A549 (cell line): ENCODE data around the gene PIAS4. TPM values are rescaled to one million over a fixed set of nuclear protein-coding genes. Genes with fewer than 3 reads are reported as not detected.

ENCODE experiments used
- ATAC-seq, 2 experiments: fragments of 200-7000 bp in 1 of 2; fragments of >200 bp in 1 of 2; cut with Nextera tagmentation in 1 of 2; cut with Tn5 transposase in 1 of 2; 3 replicates each; pipeline versions ENCODE4 v1.8.0 to v1.9.1; 2018 to 2020; ENCODE audit warnings: mild to moderate bottlenecking in 1 of 2, moderate library complexity in 1 of 2
- CTCF ChIA-PET: fragments of 300-600 bp; sonication (Branson Sonifier 250); formaldehyde crosslinking; extraction: SDS; loops from one replicate; lab custom pipeline; 2021; ENCODE audit warnings: antibody characterized with exemption, inconsistent platforms; lab: Yijun Ruan, JAX
- POLR2A ChIA-PET: fragments of 350-600 bp; formaldehyde crosslinking; extraction: SDS; loops from one replicate; lab custom pipeline; 2021; ENCODE audit warnings: antibody characterized with exemption, inconsistent platforms; lab: Yijun Ruan, JAX
- DNase-seq, 2 experiments: peaks; one replicate each; pipeline versions ENCODE4 v3.0.0 to v3.0.0-alpha.2; 2011 to 2016; ENCODE audit warnings: low read depth in 1 of 2, low spot score in 1 of 2
- FAIRE-seq: peaks from 2 replicates; lab custom pipeline; 2011; peaks lifted over from hg19 to GRCh38; lab: Jason Lieb, UNC
- H3K27ac ChIP-seq, 2 experiments: fragments of >200 bp; sonication (Bioruptor Twin); formaldehyde crosslinking; 3 replicates each; pipeline ENCODE4 v1.5.1; 2016 to 2017
- H3K4me1 ChIP-seq: fragments of >200 bp; sonication (Bioruptor Twin); formaldehyde crosslinking; 3 replicates; pipeline ENCODE4 v1.6.1; 2016
- H3K4me2 ChIP-seq: fragments of >200 bp; sonication (Bioruptor Twin); formaldehyde crosslinking; 3 replicates; pipeline ENCODE4 v1.6.1; 2016
- H3K4me3 ChIP-seq: fragments of >200 bp; sonication (Bioruptor Twin); formaldehyde crosslinking; 3 replicates; pipeline ENCODE4 v1.5.1; 2016
- H3K9me3 ChIP-seq: fragments of >200 bp; sonication (Bioruptor Twin); formaldehyde crosslinking; 3 replicates; pipeline ENCODE4 v1.6.1; 2016
- BHLHE40 ChIP-seq: IDR thresholded peaks from 2 replicates; pipeline ENCODE4 v1.6.1; 2012; ENCODE audit warnings: low read depth, low read length, inconsistent platforms
- CBX2 ChIP-seq: fragments of 200-600 bp; sonication (generic); IDR thresholded peaks from 2 replicates; pipeline ENCODE4 v1.6.1; 2016; ENCODE audit warnings: low read depth, mild to moderate bottlenecking, borderline replicate concordance
- CHD2 ChIP-seq: fragments of 150-350 bp; IDR thresholded peaks from 2 replicates; pipeline ENCODE4 v1.6.1; 2014; ENCODE audit warnings: low read length; ENCODE audit not compliant: partially characterized antibody
- EP300 ChIP-seq, 2 experiments: fragments of >200 bp; sonication (Bioruptor Twin); formaldehyde crosslinking; IDR thresholded peaks; 2 replicates in 1 of 2; 3 replicates in 1 of 2; pipeline ENCODE4 v1.6.1; 2016 to 2017
- FOSL2 ChIP-seq, 2 experiments: fragments of 450-650 bp in 1 of 2; fragments of >200 bp in 1 of 2; sonication (Bioruptor Twin) in 1 of 2; formaldehyde crosslinking; IDR thresholded peaks; 2 replicates each; pipeline versions ENCODE4 v1.5.0 to v1.6.1; 2016 to 2020; ENCODE audit warnings: mild to moderate bottlenecking in 1 of 2, moderate library complexity in 1 of 2
- FOXS1 ChIP-seq: fragments of 250-450 bp; sonication (Bioruptor Pico); IDR thresholded peaks from 2 replicates; pipeline ENCODE4 v1.5.0; 2020; ENCODE audit warnings: mild to moderate bottlenecking, moderate library complexity
- HDAC2 ChIP-seq: fragments of 200-600 bp; sonication (generic); IDR thresholded peaks from 2 replicates; pipeline ENCODE4 v1.6.1; 2016
- HES2 ChIP-seq: fragments of >200 bp; sonication (Bioruptor Twin); formaldehyde crosslinking; IDR thresholded peaks from 2 replicates; pipeline ENCODE4 v1.6.1; 2016
- HEYL ChIP-seq: fragments of 250-450 bp; sonication (Bioruptor Pico); IDR thresholded peaks from 2 replicates; pipeline ENCODE4 v1.8.0; 2021; ENCODE audit warnings: mild to moderate bottlenecking, moderate library complexity
- HOXB13 ChIP-seq: fragments of 250-450 bp; sonication (Bioruptor Pico); IDR thresholded peaks from 2 replicates; pipeline ENCODE4 v1.5.0; 2020; ENCODE audit warnings: low read depth, mild to moderate bottlenecking, moderate library complexity
- JUN ChIP-seq, 2 experiments: fragments of >200 bp; sonication (Bioruptor Twin); formaldehyde crosslinking; IDR thresholded peaks; 2 replicates in 1 of 2; 3 replicates in 1 of 2; pipeline ENCODE4 v1.6.1; 2016 to 2017
- KDM1A ChIP-seq: fragments of 200-600 bp; sonication (generic); IDR thresholded peaks from 2 replicates; pipeline ENCODE4 v1.6.1; 2016; ENCODE audit warnings: low read depth, mild to moderate bottlenecking
- KDM5A ChIP-seq: fragments of 200-600 bp; sonication (generic); IDR thresholded peaks from 2 replicates; pipeline ENCODE4 v1.6.1; 2016; ENCODE audit warnings: antibody characterized with exemption, mild to moderate bottlenecking
- MAZ ChIP-seq: fragments of 150-350 bp; IDR thresholded peaks from 2 replicates; pipeline ENCODE4 v1.6.1; 2014; ENCODE audit warnings: antibody characterized with exemption, low read depth, low read length, borderline replicate concordance
- NR3C1 ChIP-seq: fragments of >200 bp; sonication (Bioruptor Twin); formaldehyde crosslinking; IDR thresholded peaks from 3 replicates; pipeline ENCODE4 v1.6.1; 2017
- RAD21 ChIP-seq, 2 experiments: fragments of >200 bp in 1 of 2; sonication (Bioruptor Twin) in 1 of 2; formaldehyde crosslinking in 1 of 2; IDR thresholded peaks in 1 of 2; conservative IDR thresholded peaks in 1 of 2; 2 replicates in 1 of 2; 3 replicates in 1 of 2; pipeline ENCODE4 v1.6.1; 2012 to 2018; ENCODE audit warnings: inconsistent platforms in 1 of 2
- RARB ChIP-seq: fragments of 250-450 bp; sonication (Bioruptor Pico); IDR thresholded peaks from 2 replicates; pipeline ENCODE4 v1.8.0; 2021; ENCODE audit warnings: mild to moderate bottlenecking, moderate library complexity
- RFX5 ChIP-seq: fragments of 450-650 bp; IDR thresholded peaks from 2 replicates; pipeline ENCODE4 v1.7.1; 2014; ENCODE audit warnings: antibody characterized with exemption, mild to moderate bottlenecking, moderate library complexity
- RNF2 ChIP-seq: fragments of 200-600 bp; sonication (generic); IDR thresholded peaks from 2 replicates; pipeline ENCODE4 v1.6.1; 2016; ENCODE audit warnings: low read depth, mild to moderate bottlenecking, antibody characterized with exemption, moderate library complexity, borderline replicate concordance
- USF2 ChIP-seq: fragments of 450-650 bp; IDR thresholded peaks from 2 replicates; pipeline ENCODE4 v1.6.1; 2014; ENCODE audit warnings: antibody characterized with exemption
- ZFP36 ChIP-seq: fragments of 450-650 bp; IDR thresholded peaks from 2 replicates; pipeline ENCODE4 v1.6.1; 2014; ENCODE audit warnings: borderline replicate concordance; ENCODE audit not compliant: partially characterized antibody
- WGBS: methylation state at CpG from one replicate; pipeline ENCODE4 v1.1.6; 2017; ENCODE audit errors: missing lambda C conversion rate; 5-methylcytosine and 5-hydroxymethylcytosine counted together
- polyA plus RNA-seq, 4 experiments: library from polyadenylated mRNA; depleted of rRNA in 3 of 4; stranded (reverse); fragments of >200 nt; fragmentation: RNase III in 1 of 4; extraction: RNeasy Plus Mini Kit Qiagen cat#74134 plus additional on column Dnase treatment in 1 of 4; gene quantifications; 2 replicates in 3 of 4; 3 replicates in 1 of 4; pipeline ENCODE4 v1.2.3, GENCODE V29; 2011 to 2017

The PIAS4 gene
- polyA plus RNA-seq, 2 of the 4 experiments (the other 2 are of a cell fraction) = 5.2 to 12.8 TPM

GRCh38 chr19:4059453-4059871, 51.9 kb downstream of the PIAS4 start:
- Histone ChIP-seq H3K4me3 (no peak overlapping the region), H3K27ac (peak overlapping the region; percentile 93 to 96), H3K9me3 (no peaks in the 10 kb centered on the region), H3K4me2 (peak overlapping the region; percentile 90), H3K4me1 (peaks cover 62% of the 10 kb centered on the region)
- ATAC-seq (no peak), DNase-seq (no peak), FAIRE-seq (no peak)
- 69% methylated on average over 3 of the region's 19 CpGs for WGBS
- no peak for TF ChIP-seq MAZ
- no peak for TF ChIP-seq KDM5A
- TF ChIP-seq RARB (CRISPR knock-in tag) = no peak
- no peak for TF ChIP-seq HOXB13
- no peak for TF ChIP-seq RFX5
- no peak for TF ChIP-seq FOXS1 (CRISPR knock-in tag)
- no peak for TF ChIP-seq EP300 (IDR thresholded peaks at IDR 0.05)
- no peak for TF ChIP-seq HEYL
- no peak for TF ChIP-seq CBX2
- no peak for TF ChIP-seq HES2
- ChIA-PET POLR2A (no interaction called here), CTCF (no interaction called here)

DNA sequence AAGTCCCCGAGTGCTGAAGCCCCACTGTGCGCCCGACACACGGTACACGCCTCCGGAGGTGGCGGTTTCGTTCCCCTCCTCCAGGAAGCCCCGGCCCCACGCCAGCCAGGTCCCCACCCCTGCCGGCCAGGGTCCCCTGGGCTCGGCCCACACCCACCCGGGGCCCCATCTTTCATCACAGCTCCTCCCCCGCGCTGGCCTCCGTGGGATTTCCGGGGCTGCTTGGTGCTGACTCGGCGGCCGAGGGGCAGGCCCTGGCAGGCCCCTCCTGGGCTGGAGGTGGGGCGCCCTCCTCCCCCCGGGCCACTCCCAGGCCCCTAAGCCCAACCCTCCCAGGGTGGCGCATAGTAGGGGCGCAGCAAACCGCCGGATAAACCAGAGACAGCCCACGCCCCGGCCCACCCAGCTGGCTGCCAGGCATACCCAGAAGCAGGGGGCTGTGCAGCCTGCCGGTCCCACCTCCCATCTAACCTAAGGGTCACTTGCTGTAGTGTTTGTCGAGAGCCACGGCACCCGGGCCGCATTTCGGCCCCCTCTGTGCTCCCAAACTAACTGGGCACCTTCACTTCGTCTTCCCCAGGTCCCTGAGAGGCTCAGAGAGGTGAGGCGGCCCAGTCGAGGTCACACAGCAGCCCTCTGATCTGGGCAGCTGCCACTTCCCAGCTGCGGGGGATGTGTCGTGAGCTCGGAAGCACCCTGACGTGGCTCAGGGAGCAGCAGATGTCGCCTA, 52.5 kb downstream of the PIAS4 start:
- no peak overlapping the region for H3K4me3 ChIP-seq
- CTCF ChIA-PET = no interaction called here
- ATAC-seq (no peak), FAIRE-seq (no peak), DNase-seq (no peak)
- H3K9me3 ChIP-seq = no peaks in the 10 kb centered on the region
- peaks cover 62% of the 10 kb centered on the region for H3K4me1 ChIP-seq
- no peak for TF ChIP-seq USF2
- TF ChIP-seq BHLHE40 = no peak
- no peak for TF ChIP-seq FOSL2 (IDR thresholded peaks at IDR 0.05)
- TF ChIP-seq FOSL2 (CRISPR knock-in tag; IDR thresholded peaks at IDR 0.05) = no peak
- TF ChIP-seq MAZ = no peak
- TF ChIP-seq ZFP36 = peak; percentile 52
- TF ChIP-seq JUN (IDR thresholded peaks at IDR 0.05) = no peak
- POLR2A ChIA-PET = no interaction called here
- H3K4me2 ChIP-seq = peak overlapping the region; percentile 90
- H3K27ac ChIP-seq = peak overlapping the region; percentile 93 to 96
- 73% methylated on average over 9 of the region's 42 CpGs for WGBS

- POLR2A ChIA-PET = no interaction called here
Observed at GRCh38 chr19:4060621-4061177, 53.2 kb downstream of the PIAS4 start.

More at GRCh38 chr19:4060621-4061177, 53.2 kb downstream of the PIAS4 start:
- 82% methylated on average over 13 of the region's 16 CpGs for WGBS
- ATAC-seq (no peak), FAIRE-seq (no peak), DNase-seq (no peak)
- peak overlapping the region; percentile 90 for H3K4me2 ChIP-seq
- peaks cover 62% of the 10 kb centered on the region for H3K4me1 ChIP-seq
- H3K27ac ChIP-seq = peak overlapping the region; percentile 93 to 96
- TF ChIP-seq JUN (IDR thresholded peaks at IDR 0.05) (no peak), USF2 (no peak), ZFP36 (peak; percentile 41), RAD21 (conservative IDR thresholded peaks at IDR 0.05 in 1 of 2, IDR thresholded peaks at IDR 0.05 in 1 of 2) (no peak), KDM1A (peak; percentile 55; the same call in 1 of the 2 replicates), HOXB13 (no peak), CHD2 (no peak), NR3C1 (no peak), RNF2 (no peak), HDAC2 (no peak)
- CTCF ChIA-PET = interaction anchor here (0.6 kb wide), 1 partner anchor 80 kb away, joined by 4 read pairs; no protein-coding TSS in a partner anchor
- H3K9me3 ChIP-seq = no peaks in the 10 kb centered on the region
- peak overlapping the region; percentile 43 for H3K4me3 ChIP-seq
